Ishikawa (cell line): ENCODE measurements around the gene ACSL4.

Source experiments
- MAX ChIP-seq: IDR thresholded peaks from 2 replicates; pipeline ENCODE4 v1.6.1; 2012
- REST ChIP-seq: IDR thresholded peaks from 2 replicates; pipeline ENCODE4 v1.6.1; 2012; ENCODE audit warnings: low read depth, mild to moderate bottlenecking
- TAF1 ChIP-seq: IDR thresholded peaks from 2 replicates; pipeline ENCODE4 v1.6.1; 2012; ENCODE audit warnings: low read depth, mild to moderate bottlenecking

GRCh38 chrX:109773374-109773773 is 40.3 kb upstream of the ACSL4 start:
- TF ChIP-seq MAX (no peak), REST (no peak), TAF1 (no peak)
